ENCODE data around the gene ABTB2.
A peak's percentile ranks its signal among the peaks of the same experiment; 100 is the strongest.

The ABTB2 gene

DNA sequence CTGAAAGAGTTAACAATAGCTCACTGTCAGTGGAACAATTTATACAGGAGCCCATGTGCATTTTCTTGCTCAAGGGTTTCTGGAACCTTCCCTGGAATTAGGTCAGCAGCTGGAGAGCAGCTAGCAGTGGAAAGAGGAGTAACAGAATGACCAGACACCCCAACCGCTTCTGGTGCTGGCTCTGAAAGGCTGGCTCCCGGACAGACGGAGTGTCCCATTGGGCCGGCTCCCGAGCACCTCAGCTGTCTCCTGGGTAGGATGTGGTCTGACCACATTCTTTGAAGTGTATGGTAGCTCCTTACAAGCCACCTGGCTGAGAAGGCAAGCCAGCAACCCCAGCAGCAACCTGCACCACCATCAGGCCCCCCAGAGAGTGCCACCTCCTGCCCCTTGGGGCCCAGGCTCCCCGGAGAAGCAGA is 44.7 kb downstream of the ABTB2 start:
- peak in 1 of 2 donors; percentile 61 for ATAC-seq

DNA sequence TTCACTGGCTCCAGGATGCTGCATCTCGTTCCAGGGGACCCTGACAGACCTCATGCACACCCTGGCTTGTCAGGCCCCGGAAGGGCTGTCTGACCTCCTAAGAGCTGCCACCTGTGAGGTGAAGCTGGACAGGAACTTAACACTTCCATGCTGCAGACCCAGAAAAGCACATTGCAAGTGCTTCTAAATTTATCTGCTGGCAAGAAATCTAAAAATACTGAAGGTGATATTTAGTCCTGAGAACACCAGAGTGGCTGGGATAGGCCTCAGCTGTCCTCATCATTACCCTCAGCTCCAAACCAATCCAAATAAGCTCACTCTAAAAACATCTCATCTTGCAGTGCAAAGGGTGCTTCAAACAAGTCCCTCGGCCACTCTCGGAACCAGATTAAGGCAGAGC is 46.7 kb downstream of the ABTB2 start:
- ATAC-seq = no peak

DNA sequence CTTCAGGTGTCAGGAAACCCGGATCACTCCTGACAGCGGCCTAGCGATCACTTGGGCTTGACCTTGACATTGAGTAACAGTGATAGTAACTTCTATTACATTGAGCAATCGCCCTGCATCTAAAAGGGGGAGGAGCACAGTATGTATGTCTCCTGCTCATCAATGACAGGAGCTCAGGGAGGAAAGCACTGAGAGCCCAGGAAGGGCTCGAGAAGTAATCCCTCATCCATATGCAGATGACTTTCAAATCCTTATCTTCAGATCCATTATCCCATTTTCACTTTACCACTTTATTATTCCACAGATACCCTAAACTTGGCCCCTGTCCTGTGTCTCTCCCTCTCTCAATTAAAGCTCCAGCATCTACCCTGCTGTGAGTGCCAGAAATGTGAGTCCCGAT is 47.8 kb downstream of the ABTB2 start:
- no peak for ATAC-seq

- no peak for ATAC-seq
These were observed 48.8 kb downstream of the ABTB2 start for GRCh38 chr11:34308913-34309585.

- peak; percentile 48 to 54 for ATAC-seq
These were observed 49.5 kb downstream of the ABTB2 start for GRCh38 chr11:34308049-34308912.

GRCh38 chr11:34305780-34306179 is 52.0 kb downstream of the ABTB2 start:
- ATAC-seq = no peak

DNA sequence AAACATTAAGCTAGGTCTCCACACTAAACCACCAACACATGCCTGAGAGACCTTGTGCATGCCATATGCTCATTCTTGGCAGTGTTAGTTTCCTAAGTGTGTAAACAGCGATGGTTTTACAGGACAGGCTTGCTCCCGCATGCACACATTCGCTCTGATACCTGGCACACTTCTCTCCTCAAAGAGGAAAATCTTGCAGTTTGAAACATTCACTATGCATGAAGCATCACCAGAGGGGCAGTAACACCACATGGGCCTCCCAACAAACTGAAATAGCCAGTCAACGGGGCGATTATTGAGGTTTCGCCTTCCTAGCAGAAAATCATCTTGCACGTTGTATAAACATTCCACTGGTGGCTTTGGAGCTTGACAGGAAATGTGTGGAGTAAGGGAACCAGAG is 52.6 kb downstream of the ABTB2 start:
- no peak for ATAC-seq

DNA sequence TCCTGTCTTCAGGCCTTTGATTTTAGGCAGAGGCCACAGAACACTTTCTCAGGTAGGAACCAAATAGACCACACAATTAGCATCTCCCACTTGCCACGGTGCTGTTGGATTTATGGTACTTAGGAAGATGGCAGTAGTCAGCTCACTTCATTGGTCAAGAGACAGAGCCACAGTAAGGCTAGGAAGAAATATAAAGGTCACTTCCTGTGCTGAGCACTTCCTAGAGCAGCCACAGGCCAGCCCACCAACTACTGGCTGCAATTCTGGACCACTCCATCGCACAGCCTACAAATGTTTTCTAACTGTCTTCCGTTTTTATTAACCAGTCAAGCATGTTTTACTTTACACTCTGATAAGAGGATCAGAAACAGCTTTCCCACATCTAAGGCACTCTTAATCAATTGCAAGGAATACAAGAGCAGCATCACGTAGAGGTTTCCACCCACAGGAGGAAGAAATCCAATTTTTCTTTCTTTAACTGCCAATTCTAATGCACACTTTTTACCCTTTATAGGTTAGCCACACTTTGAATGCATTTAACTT is 54.7 kb downstream of the ABTB2 start:
- no peak for ATAC-seq

- peak; percentile 56 to 66 for ATAC-seq
These were observed 55.5 kb downstream of the ABTB2 start for GRCh38 chr11:34302046-34302921.

DNA sequence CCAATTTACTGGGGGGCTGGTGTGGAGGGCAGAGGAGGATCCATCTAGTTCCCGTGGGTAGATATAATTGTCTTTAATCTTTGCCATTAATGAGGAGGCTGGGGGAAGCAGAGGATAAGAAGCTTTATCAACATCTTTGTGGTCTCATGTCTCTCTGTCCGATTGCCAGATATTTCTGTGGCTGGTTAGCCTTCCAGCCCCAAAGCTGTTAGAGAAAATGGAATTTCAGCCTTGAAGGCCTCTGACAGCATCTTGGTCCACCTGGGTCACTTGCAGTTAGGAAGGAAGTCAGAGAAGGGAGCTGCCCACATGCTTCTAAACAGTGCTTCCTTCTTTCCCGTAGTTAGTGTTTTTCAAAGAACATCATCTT is 56.9 kb downstream of the ABTB2 start:
- ATAC-seq = no peak

- ATAC-seq = no peak
These were observed 57.5 kb downstream of the ABTB2 start for GRCh38 chr11:34300026-34300925.

DNA sequence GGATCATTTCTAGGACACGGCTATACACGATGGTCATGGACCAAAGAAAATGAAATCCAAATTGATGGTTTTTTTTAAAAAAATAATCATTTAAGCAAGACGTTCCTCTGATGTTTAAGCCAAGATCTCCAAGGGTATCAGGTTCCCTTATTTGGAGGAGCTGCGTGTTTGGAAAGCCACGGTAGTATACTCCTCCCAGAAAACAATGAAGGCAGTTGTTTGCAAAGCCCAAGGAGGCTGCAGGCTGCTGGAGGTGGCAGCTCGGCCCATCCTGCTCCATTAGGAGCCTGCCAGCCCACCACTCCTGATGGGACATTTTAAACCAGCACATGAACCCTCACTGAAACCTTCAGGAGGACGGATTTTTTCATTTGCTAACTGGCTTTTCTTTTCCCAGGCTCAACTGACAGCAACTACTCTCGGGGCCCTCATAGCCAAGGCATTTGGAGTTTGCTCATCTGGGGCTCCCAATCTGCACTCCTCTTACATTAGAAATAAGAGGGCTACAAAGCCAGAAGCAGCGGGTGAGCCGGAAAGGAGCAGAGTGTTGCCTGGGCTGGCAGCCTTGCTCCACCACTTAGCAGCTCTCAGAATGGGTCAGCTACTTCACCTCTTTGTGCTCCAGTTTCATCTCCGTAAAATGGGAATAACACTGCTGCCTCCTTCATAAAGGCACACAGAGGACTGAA is 58.4 kb downstream of the ABTB2 start:
- no peak for ATAC-seq

DNA sequence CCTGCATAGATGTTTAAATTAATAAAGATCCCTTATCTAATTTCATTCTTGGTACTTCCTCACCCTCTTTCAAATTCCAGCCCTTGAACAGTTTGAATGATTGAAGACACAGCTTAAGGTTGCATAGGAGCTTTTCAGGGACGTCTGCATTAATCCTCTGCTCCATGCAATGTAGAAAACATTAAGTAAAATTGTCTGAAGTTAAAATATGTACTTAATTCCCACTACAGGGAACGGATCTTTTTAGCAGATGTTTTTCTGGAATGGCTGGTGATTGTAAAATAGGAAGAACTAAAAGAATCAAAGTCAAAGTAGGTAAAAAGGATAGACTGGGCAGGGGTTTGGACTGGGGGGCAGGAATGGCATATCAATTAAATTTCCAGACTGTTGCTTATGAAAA is 58.9 kb downstream of the ABTB2 start:
- ATAC-seq = no peak

DNA sequence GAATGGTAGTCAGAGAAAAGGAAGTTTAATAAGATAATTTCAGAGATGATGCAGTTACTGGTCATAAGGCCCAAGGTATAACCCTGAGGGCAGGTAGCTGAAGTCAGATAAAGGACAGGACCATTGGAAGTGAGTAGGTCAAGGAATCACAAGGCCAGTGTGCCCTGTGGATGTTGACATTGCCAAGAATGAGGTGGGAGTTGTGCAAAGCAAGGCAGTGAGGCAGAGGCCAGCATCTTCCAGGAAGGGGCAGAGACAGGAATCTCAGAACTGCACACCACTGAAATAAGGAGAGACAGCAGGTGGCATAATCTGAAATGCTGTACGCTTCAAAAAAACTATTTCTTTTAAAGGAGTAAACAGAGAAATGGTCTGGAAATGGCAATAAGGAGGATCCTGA is 61.4 kb downstream of the ABTB2 start:
- no peak for ATAC-seq

GRCh38 chr11:34292546-34292945 is 65.3 kb downstream of the ABTB2 start:
- ATAC-seq = no peak

GRCh38 chr11:34292111-34292510 is 65.7 kb downstream of the ABTB2 start:
- no peak for ATAC-seq

DNA sequence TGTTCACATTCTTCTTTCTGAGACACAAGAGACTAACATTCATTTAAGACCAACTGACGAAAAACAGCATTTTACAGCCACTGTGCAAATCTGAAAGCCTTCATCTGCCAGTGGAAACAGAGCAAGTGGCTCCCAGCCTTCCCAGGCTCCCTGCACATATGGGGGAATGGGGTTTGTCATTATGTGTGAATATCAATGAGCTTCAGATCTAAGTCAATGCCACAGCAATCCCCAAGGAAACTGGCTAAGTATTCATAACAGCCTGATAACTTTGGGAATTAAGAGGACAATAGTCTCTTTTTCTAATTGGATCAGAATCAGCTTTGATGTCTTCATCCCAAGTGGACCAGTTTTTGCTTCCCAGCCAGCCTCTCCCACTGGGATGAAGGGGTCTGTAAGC is 66.9 kb downstream of the ABTB2 start:
- no peak for ATAC-seq

DNA sequence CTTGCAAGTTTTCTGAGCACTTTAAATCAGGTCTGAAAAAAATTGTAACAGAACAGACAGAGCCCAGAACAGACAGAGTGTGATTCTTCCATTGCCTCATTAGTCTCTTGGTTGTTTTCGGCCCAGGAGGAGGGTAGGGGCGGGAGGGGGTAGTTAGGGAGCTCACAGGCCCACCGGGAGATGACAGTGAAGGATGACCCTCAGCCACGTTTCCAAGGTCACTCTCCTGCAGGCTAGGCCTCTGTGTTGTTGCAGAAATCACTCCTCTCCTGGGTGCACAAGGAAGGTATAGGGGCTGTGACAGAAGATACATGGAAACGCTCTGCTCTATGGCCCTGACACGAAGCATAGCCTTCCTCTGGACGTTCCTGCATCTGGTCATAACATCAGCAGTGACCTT is 69.3 kb downstream of the ABTB2 start:
- no peak for ATAC-seq

GRCh38 chr11:34284811-34285481 is 72.9 kb downstream of the ABTB2 start:
- ATAC-seq = no peak

DNA sequence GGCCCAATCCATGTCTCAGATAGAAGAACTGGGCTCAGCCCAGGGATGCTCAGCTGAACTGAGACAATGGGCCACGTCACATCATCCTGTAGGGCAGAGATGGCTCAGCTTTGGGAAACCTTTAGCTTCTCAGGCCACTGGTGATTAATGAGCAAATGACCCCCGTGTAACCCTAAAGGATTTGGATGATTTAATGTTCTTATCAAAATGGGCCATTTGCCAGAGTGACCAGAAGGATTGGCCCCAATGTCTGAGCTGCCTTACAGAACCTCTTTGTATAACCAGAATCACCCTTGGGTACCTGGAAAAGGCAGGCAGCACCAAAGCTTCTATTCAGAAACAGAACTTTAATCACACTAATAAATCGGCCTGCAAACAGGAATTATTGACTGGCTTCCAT is 73.7 kb downstream of the ABTB2 start:
- no peak for ATAC-seq

Data from activated CD4-positive, CD25-positive, alpha-beta regulatory T cell treated with anti-CD3 and anti-CD28 coated beads, Interleukin-2, amount 50 U/mL, for 24 hours (primary cell).